ENCODE data around the gene ZNF385B. TPM values are rescaled to one million over a fixed set of nuclear protein-coding genes. Genes with fewer than 3 reads are reported as not detected.

The ZNF385B gene
- total and polyA plus RNA-seq, 7 donors: 0.35 to 5.6 (median 3.0) TPM; not detected in 1

DNA sequence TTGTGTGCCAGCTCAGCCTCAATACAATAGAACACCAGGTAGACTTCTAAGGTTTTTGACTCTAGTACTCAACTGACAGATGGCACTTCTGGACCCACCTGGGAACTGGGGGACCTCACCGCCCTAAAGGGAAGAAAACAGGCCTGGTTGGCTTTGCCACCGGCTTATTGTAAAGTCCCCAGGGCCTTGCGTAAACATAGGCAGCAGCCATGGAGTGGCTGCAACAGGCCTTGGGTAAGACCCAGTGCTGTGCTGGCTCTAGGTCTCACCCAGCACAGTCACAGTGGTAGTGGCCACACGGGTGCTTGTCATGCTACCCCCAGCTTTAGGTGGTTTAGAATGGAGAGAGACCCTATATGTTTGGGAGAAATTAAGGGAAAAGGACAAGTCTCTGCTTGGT lies 366.1 kb downstream of the ZNF385B start:
- Histone ChIP-seq H3K36me3 (no peaks in the 10 kb centered on the region), H3K9me3 (no peaks in the 10 kb centered on the region), H3K4me3 (no peak overlapping the region), H3K27ac (no peak overlapping the region), H3K27me3 (no peaks in the 10 kb centered on the region), H3K4me1 (no peaks in the 10 kb centered on the region)
- DNase-seq: no peak
- 94 to 95% methylated on average over 4 of the region's 4 CpGs for WGBS, 2 donors
- intact Hi-C loops (cut with DNase I): no loop called here
- TF ChIP-seq POLR2A (IDR thresholded peaks at IDR 0.05) (no peak), EP300 (IDR thresholded peaks at IDR 0.05) (no peak), POLR2AphosphoS5 (IDR thresholded peaks at IDR 0.05) (no peak)
- TF ChIP-seq, protein P1, sequence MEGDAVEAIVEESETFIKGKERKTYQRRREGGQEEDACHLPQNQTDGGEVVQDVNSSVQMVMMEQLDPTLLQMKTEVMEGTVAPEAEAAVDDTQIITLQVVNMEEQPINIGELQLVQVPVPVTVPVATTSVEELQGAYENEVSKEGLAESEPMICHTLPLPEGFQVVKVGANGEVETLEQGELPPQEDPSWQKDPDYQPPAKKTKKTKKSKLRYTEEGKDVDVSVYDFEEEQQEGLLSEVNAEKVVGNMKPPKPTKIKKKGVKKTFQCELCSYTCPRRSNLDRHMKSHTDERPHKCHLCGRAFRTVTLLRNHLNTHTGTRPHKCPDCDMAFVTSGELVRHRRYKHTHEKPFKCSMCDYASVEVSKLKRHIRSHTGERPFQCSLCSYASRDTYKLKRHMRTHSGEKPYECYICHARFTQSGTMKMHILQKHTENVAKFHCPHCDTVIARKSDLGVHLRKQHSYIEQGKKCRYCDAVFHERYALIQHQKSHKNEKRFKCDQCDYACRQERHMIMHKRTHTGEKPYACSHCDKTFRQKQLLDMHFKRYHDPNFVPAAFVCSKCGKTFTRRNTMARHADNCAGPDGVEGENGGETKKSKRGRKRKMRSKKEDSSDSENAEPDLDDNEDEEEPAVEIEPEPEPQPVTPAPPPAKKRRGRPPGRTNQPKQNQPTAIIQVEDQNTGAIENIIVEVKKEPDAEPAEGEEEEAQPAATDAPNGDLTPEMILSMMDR (IDR thresholded peaks at IDR 0.05): no peak

DNA sequence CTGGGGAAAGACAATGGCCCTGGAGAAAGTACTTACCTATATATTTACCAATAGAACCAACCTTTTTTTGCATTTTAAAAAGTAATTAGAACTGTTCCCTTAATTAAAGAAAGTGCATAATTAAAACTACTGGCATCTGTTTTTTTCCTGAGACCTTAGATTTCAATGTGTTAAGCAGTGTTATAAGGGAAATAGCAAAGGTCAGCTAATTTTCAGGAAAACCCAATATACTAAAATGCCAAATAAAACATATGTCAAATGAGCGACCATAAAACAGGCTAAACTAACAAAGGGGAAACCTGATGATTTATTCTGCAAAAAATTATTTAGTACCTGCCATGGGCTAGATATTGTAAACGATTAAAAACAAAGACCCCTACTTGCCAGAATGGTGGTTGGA lies 372.8 kb downstream of the ZNF385B start:
- intact Hi-C loops (cut with DNase I): no loop called here
- no peaks in the 10 kb centered on the region for H3K36me3 ChIP-seq
- H3K27ac ChIP-seq: no peak overlapping the region
- 63 to 77% methylated on average over 2 of the region's 2 CpGs for WGBS, 2 donors
- TF ChIP-seq, protein P1 (IDR thresholded peaks at IDR 0.05): no peak
- no peak for TF ChIP-seq POLR2A (IDR thresholded peaks at IDR 0.05)
- TF ChIP-seq POLR2AphosphoS5 (IDR thresholded peaks at IDR 0.05): no peak
- no peak for TF ChIP-seq EP300 (IDR thresholded peaks at IDR 0.05)
- no peaks in the 10 kb centered on the region for H3K27me3 ChIP-seq
- H3K9me3 ChIP-seq: no peaks in the 10 kb centered on the region
- H3K4me3 ChIP-seq: no peak overlapping the region
- no peaks in the 10 kb centered on the region for H3K4me1 ChIP-seq
- DNase-seq: no peak

GRCh38 chr2:179487010-179487731 lies 374.2 kb downstream of the ZNF385B start:
- no peaks in the 10 kb centered on the region for H3K9me3 ChIP-seq
- 9 to 43% methylated on average over 5 of the region's 5 CpGs for WGBS, 2 donors
- H3K4me1 ChIP-seq: no peaks in the 10 kb centered on the region
- H3K27me3 ChIP-seq: no peaks in the 10 kb centered on the region
- H3K27ac ChIP-seq: peak overlapping the region in 1 of 4 donors; percentile 24
- no peaks in the 10 kb centered on the region for H3K36me3 ChIP-seq
- intact Hi-C loops (cut with DNase I): no loop called here
- no peak overlapping the region for H3K4me3 ChIP-seq
- no peak for DNase-seq
- TF ChIP-seq, protein P1 (IDR thresholded peaks at IDR 0.05): no peak
- TF ChIP-seq POLR2AphosphoS5 (IDR thresholded peaks at IDR 0.05) (no peak), POLR2A (IDR thresholded peaks at IDR 0.05) (no peak), EP300 (IDR thresholded peaks at IDR 0.05) (no peak)

DNA sequence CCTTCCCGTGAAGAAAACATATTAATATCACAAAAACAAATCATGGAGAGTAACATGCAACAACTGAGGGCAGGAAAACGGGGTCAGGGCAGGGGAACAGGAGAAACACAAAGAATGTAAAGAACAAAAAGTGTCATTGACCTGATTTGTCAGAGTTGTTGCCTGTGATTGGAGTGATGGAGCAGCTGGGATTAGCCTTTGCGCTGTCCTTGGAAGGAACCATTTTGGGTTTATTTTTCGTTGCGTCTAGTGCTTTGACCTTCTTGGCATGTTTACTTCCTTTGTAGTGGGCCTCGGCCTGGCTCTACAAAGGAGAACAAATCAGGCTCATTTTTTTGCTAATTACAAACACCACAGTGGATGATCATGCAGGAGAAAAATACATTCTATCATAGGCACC lies 378.3 kb downstream of the ZNF385B start:
- H3K36me3 ChIP-seq: no peaks in the 10 kb centered on the region
- H3K4me3 ChIP-seq: no peak overlapping the region
- no peak for DNase-seq
- no peaks in the 10 kb centered on the region for H3K27me3 ChIP-seq
- H3K9me3 ChIP-seq: no peaks in the 10 kb centered on the region
- H3K27ac ChIP-seq: no peak overlapping the region
- no peak for TF ChIP-seq EP300 (IDR thresholded peaks at IDR 0.05)
- TF ChIP-seq, protein P1 (IDR thresholded peaks at IDR 0.05): no peak
- TF ChIP-seq POLR2A (IDR thresholded peaks at IDR 0.05): no peak
- no peak for TF ChIP-seq POLR2AphosphoS5 (IDR thresholded peaks at IDR 0.05)
- intact Hi-C loops (cut with DNase I): no loop called here
- 83 to 92% methylated on average over 6 of the region's 6 CpGs for WGBS, 2 donors
- H3K4me1 ChIP-seq: no peaks in the 10 kb centered on the region

GRCh38 chr2:179479947-179480346 lies 381.5 kb downstream of the ZNF385B start:
- no peaks in the 10 kb centered on the region for H3K36me3 ChIP-seq
- no peak for DNase-seq
- H3K27me3 ChIP-seq: no peaks in the 10 kb centered on the region
- TF ChIP-seq EP300 (IDR thresholded peaks at IDR 0.05): no peak
- no peak for TF ChIP-seq POLR2A (IDR thresholded peaks at IDR 0.05)
- TF ChIP-seq, protein P1 (IDR thresholded peaks at IDR 0.05): no peak
- no peak for TF ChIP-seq POLR2AphosphoS5 (IDR thresholded peaks at IDR 0.05)
- no peak overlapping the region for H3K4me3 ChIP-seq
- H3K27ac ChIP-seq: no peak overlapping the region
- no peaks in the 10 kb centered on the region for H3K9me3 ChIP-seq
- H3K4me1 ChIP-seq: no peaks in the 10 kb centered on the region
- WGBS, 2 donors: 63 to 83% methylated on average over 3 of the region's 3 CpGs
- intact Hi-C loops (cut with DNase I): no loop called here
